Stimulated activated naive CD8-positive, alpha-beta T cell treated with anti-CD3 and anti-CD28 coated beads, Interleukin-15, amount 100 ng/mL, for 72 hours (primary cell): Measurements from ENCODE around the gene NEU4.

Experiments
- ATAC-seq: fragments of 150-1000 bp; cut with Tn5 transposase; 2 replicates; pipeline ENCODE4 v1.10.0; 2021; ENCODE audit warnings: mild to moderate bottlenecking, moderate library complexity
- DNase-seq, 2 donors: peaks; one replicate each; pipeline ENCODE4 v3.0.0; 2021 to 2022
- H3K27ac Mint-ChIP-seq, 2 donors: one replicate each; pipeline ENCODE4 v1.8.0; 2022; ENCODE audit warnings: mild to moderate bottlenecking in 2 of 2, mixed read lengths in 2 of 2, moderate library complexity in 2 of 2
- H3K27me3 Mint-ChIP-seq: one replicate; pipeline ENCODE4 v1.8.0; 2022; ENCODE audit warnings: mixed read lengths
- H3K4me1 Mint-ChIP-seq: one replicate; pipeline ENCODE4 v1.8.0; 2022; ENCODE audit warnings: mild to moderate bottlenecking, mixed read lengths
- H3K4me3 Mint-ChIP-seq, 2 donors: one replicate each; pipeline ENCODE4 v1.8.0; 2022; ENCODE audit warnings: mild to moderate bottlenecking in 2 of 2, mixed read lengths in 2 of 2, moderate library complexity in 1 of 2
- H3K9me3 Mint-ChIP-seq, 2 donors: one replicate each; pipeline ENCODE4 v1.8.0; 2022; ENCODE audit warnings: mixed read lengths in 2 of 2

Gene NEU4

GRCh38 chr2:241864850-241865213 lies 55.8 kb downstream of the NEU4 start:
- H3K4me3 Mint-ChIP-seq: no peak overlapping the region

GRCh38 chr2:241865416-241865956 lies 56.5 kb downstream of the NEU4 start:
- DNase-seq (no peak), ATAC-seq (no peak)
- Mint-ChIP-seq H3K27me3 (peaks cover 34% of the 10 kb centered on the region), H3K4me1 (peaks cover 94% of the 10 kb centered on the region), H3K4me3 (peak overlapping the region; percentile 0 to 19), H3K27ac (peak overlapping the region in 1 of 2 donors; percentile 1), H3K9me3 (peaks cover 23 to 27% of the 10 kb centered on the region in 2 donors)

More at GRCh38 chr2:241864850-241865213, 55.8 kb downstream of the NEU4 start:
- Mint-ChIP-seq H3K27me3 (peaks cover 34% of the 10 kb centered on the region), H3K4me1 (peaks cover 96% of the 10 kb centered on the region), H3K9me3 (peaks cover 23 to 27% of the 10 kb centered on the region in 2 donors), H3K27ac (peak overlapping the region; percentile 62 to 87)
- ATAC-seq (no peak), DNase-seq (no peak)

GRCh38 chr2:241865957-241866789 lies 57.2 kb downstream of the NEU4 start:
- Mint-ChIP-seq H3K27me3 (peaks cover 36% of the 10 kb centered on the region), H3K4me1 (peaks cover 94% of the 10 kb centered on the region), H3K27ac (no peak overlapping the region), H3K9me3 (peaks cover 23 to 27% of the 10 kb centered on the region in 2 donors), H3K4me3 (peak overlapping the region; percentile 0 to 19)
- peak; percentile 35 for ATAC-seq
- peak; percentile 52 to 62 for DNase-seq
